IMR-90 (cell line): ENCODE measurements around the gene RFTN1. TPM values are rescaled to one million over a fixed set of nuclear protein-coding genes. Genes with fewer than 3 reads are reported as not detected.

Experiments
- ATAC-seq: fragments of 200-7000 bp; cut with Tn5 transposase; 2 replicates; pipeline ENCODE4 v1.9.1; 2020; ENCODE audit warnings: low read depth, mild to moderate bottlenecking, moderate library complexity
- BruUV-seq: library from RNA; stranded (reverse); fragments of 400-500 nt; replicated peaks from 2 replicates; lab custom pipeline; 2021; lab: Mats Ljungman, UMichigan
- CTCF ChIA-PET: fragments of 300-600 bp; formaldehyde crosslinking; extraction: SDS; loops from one replicate; lab custom pipeline; 2021; ENCODE audit warnings: antibody characterized with exemption; lab: Yijun Ruan, JAX
- POLR2A ChIA-PET: fragments of 300-600 bp; sonication (Branson Sonifier 250); formaldehyde crosslinking; loops from one replicate; lab custom pipeline; 2022; ENCODE audit warnings: antibody characterized with exemption; ENCODE audit not compliant: unreplicated experiment; lab: Charles Lee
- DNase-seq: peaks from one replicate; pipeline ENCODE4 v3.0.0; 2013
- H2AFZ ChIP-seq: replicated peaks from 2 replicates; pipeline ENCODE3; 2013; ENCODE audit warnings: low read length, mild to moderate bottlenecking; ENCODE audit not compliant: poor library complexity
- H2AK5ac ChIP-seq: 2 replicates; pipeline ENCODE4 v1.6.1; 2013; ENCODE audit warnings: low read depth, low read length, inconsistent platforms
- H2AK9ac ChIP-seq: replicated peaks from 2 replicates; pipeline ENCODE3; 2013; ENCODE audit warnings: mild to moderate bottlenecking, low read depth, low read length, moderate library complexity; ENCODE audit not compliant: poor library complexity
- H2BK120ac ChIP-seq: 2 replicates; pipeline ENCODE4 v1.6.1; 2013; ENCODE audit warnings: low read depth, low read length, inconsistent platforms
- H2BK15ac ChIP-seq: 3 replicates; pipeline ENCODE4 v1.6.1; 2013; ENCODE audit warnings: low read depth, low read length, inconsistent platforms
- H2BK20ac ChIP-seq: 2 replicates; pipeline ENCODE4 v1.6.1; 2013; ENCODE audit warnings: low read depth, mild to moderate bottlenecking, inconsistent platforms, low read length, moderate library complexity
- H2BK5ac ChIP-seq: 2 replicates; pipeline ENCODE4 v1.6.1; 2013; ENCODE audit warnings: mild to moderate bottlenecking, low read depth, low read length, inconsistent platforms; ENCODE audit not compliant: poor library complexity, severe bottlenecking
- H3K14ac ChIP-seq: replicated peaks from 2 replicates; pipeline ENCODE4 v1.6.1; 2013; ENCODE audit warnings: low read depth, low read length, inconsistent platforms
- H3K18ac ChIP-seq: 2 replicates; pipeline ENCODE4 v1.6.1; 2013; ENCODE audit warnings: low read depth, low read length, control low read depth
- H3K23ac ChIP-seq: 2 replicates; pipeline ENCODE4 v1.6.1; 2013; ENCODE audit warnings: low read depth, low read length, inconsistent platforms
- H3K27ac ChIP-seq: 2 replicates; pipeline ENCODE4 v1.5.1; 2013; ENCODE audit warnings: mild to moderate bottlenecking, control low read depth, low read length; ENCODE audit not compliant: insufficient read depth
- H3K27me3 ChIP-seq: 2 replicates; pipeline ENCODE4 v1.6.1; 2013; ENCODE audit warnings: low read length; ENCODE audit not compliant: control insufficient read depth, insufficient read depth
- H3K36me3 ChIP-seq: 2 replicates; pipeline ENCODE4 v1.6.1; 2013; ENCODE audit warnings: low read length, mixed read lengths; ENCODE audit not compliant: control insufficient read depth, insufficient read depth
- H3K4ac ChIP-seq: 2 replicates; pipeline ENCODE4 v1.6.1; 2013; ENCODE audit warnings: low read depth, low read length, inconsistent platforms
- H3K4me1 ChIP-seq: 2 replicates; pipeline ENCODE4 v1.6.1; 2013; ENCODE audit warnings: low read length, mixed read lengths; ENCODE audit not compliant: control insufficient read depth, insufficient read depth
- H3K4me2 ChIP-seq: 2 replicates; pipeline ENCODE4 v1.6.1; 2013; ENCODE audit warnings: low read depth, mild to moderate bottlenecking, control low read depth, low read length, moderate library complexity
- H3K4me3 ChIP-seq: 2 replicates; pipeline ENCODE4 v1.5.1; 2013; ENCODE audit warnings: low read depth, mild to moderate bottlenecking, control low read depth, low read length, moderate library complexity; ENCODE audit not compliant: insufficient read depth
- H3K56ac ChIP-seq: 2 replicates; pipeline ENCODE4 v1.6.1; 2013; ENCODE audit warnings: low read length, inconsistent platforms; ENCODE audit not compliant: insufficient read depth; ENCODE audit errors: extremely low read depth
- H3K79me1 ChIP-seq, 2 experiments: 2 replicates each; pipeline ENCODE4 v1.6.1; 2013; ENCODE audit warnings: low read length in 2 of 2, inconsistent platforms in 1 of 2, low read depth in 1 of 2
- H3K9ac ChIP-seq: 2 replicates; pipeline ENCODE4 v1.6.1; 2013; ENCODE audit warnings: low read depth, low read length, control low read depth
- H3K9me1 ChIP-seq: 2 replicates; pipeline ENCODE4 v1.6.1; 2013; ENCODE audit warnings: low read length, inconsistent platforms; ENCODE audit not compliant: insufficient read depth
- H3K9me3 ChIP-seq: 2 replicates; pipeline ENCODE4 v1.6.1; 2013; ENCODE audit warnings: low read length; ENCODE audit not compliant: control insufficient read depth, insufficient read depth
- H4K20me1 ChIP-seq: 2 replicates; pipeline ENCODE4 v1.6.1; 2013; ENCODE audit warnings: low read length, inconsistent platforms; ENCODE audit not compliant: insufficient read depth
- H4K5ac ChIP-seq: 2 replicates; pipeline ENCODE4 v1.6.1; 2013; ENCODE audit warnings: mild to moderate bottlenecking, low read depth, low read length, control low read depth
- H4K8ac ChIP-seq, 2 experiments: 2 replicates each; pipeline ENCODE4 v1.6.1; 2013; ENCODE audit warnings: low read depth in 2 of 2, low read length in 2 of 2, control low read depth in 1 of 2, inconsistent platforms in 1 of 2
- H4K91ac ChIP-seq: 2 replicates; pipeline ENCODE4 v1.6.1; 2013; ENCODE audit warnings: low read depth, low read length, inconsistent platforms; ENCODE audit not compliant: insufficient read depth
- FOS ChIP-seq: fragments of 150-350 bp; IDR thresholded peaks from 2 replicates; pipeline ENCODE4 v1.6.1; 2016; ENCODE audit warnings: low read depth, low read length
- SMC3 ChIP-seq: fragments of 150-350 bp; IDR thresholded peaks from 2 replicates; pipeline ENCODE4 v1.6.1; 2016; ENCODE audit warnings: low read depth, mild to moderate bottlenecking, antibody characterized with exemption, low read length, moderate library complexity
- USF2 ChIP-seq: fragments of 150-350 bp; IDR thresholded peaks from 2 replicates; pipeline ENCODE4 v1.6.1; 2017; ENCODE audit warnings: mild to moderate bottlenecking, antibody characterized with exemption, low read length, low read depth
- WGBS, 2 experiments: methylation state at CpG; one replicate each; pipeline versions ENCODE4 v1.1.5 to v1.1.7; 2013; ENCODE audit warnings: missing lambda C conversion rate in 2 of 2; ENCODE audit not compliant: insufficient read length in 1 of 2; ENCODE audit errors: extremely low coverage in 2 of 2; 5-methylcytosine and 5-hydroxymethylcytosine counted together
- dilution Hi-C: fragments of 300-500 bp; cut with HindIII; formaldehyde crosslinking; loops from one replicate; pipeline ENCODE4 v1.14.3; 2018; ENCODE audit warnings: low sequenced_read_pairs; ENCODE audit not compliant: unreplicated experiment
- in situ Hi-C: fragments of 300-500 bp; cut with MboI; formaldehyde crosslinking; loops from 3 replicates; pipeline ENCODE4 v1.14.3; 2019; ENCODE audit warnings: low sequenced_read_pairs, inconsistent platforms, mixed read lengths
- intact Hi-C: fragments of 100-400 bp; cut with micrococcal nuclease; formaldehyde crosslinking; loops from 2 replicates; pipeline ENCODE4 v1.10.0; 2022
- polyA plus RNA-seq, 3 experiments: library from polyadenylated mRNA; depleted of rRNA; stranded (reverse); fragments of >200 nt; gene quantifications; 2 replicates each; pipeline ENCODE4 v1.2.3, GENCODE V29; 2012; ENCODE audit warnings: low replicate concordance in 1 of 3
- total RNA-seq: library from RNA; depleted of rRNA; stranded (reverse); fragments of >200 nt; gene quantifications from 2 replicates; pipeline ENCODE4 v1.2.3, GENCODE V29; 2012

Gene RFTN1
- total and polyA plus RNA-seq, 2 of the 4 experiments (the other 2 are of a cell fraction): 45.0 to 52.0 TPM

- Histone ChIP-seq H4K5ac (no peak overlapping the region), H3K27me3 (peaks cover 22% of the 10 kb centered on the region), H3K14ac (no peak overlapping the region), H3K9me1 (no peaks in the 10 kb centered on the region), H3K18ac (no peak overlapping the region), H3K27ac (no peak overlapping the region), H2BK120ac (no peak overlapping the region), H3K23ac (no peak overlapping the region), H2BK15ac (no peak overlapping the region), H2AK9ac (no peak overlapping the region), H3K4me3 (no peak overlapping the region), H3K9ac (no peak overlapping the region), H4K8ac (no peak overlapping the region), H2AFZ (no peak overlapping the region), H2AK5ac (no peak overlapping the region), H2BK5ac (no peak overlapping the region), H4K91ac (no peak overlapping the region), H3K4me2 (no peak overlapping the region), H3K79me1 (no peaks in the 10 kb centered on the region), H3K4ac (no peak overlapping the region), H3K4me1 (no peaks in the 10 kb centered on the region; the same call in 1 of the 2 replicates), H2BK20ac (no peak overlapping the region), H4K20me1 (no peaks in the 10 kb centered on the region), H3K56ac (no peak overlapping the region), H3K9me3 (no peaks in the 10 kb centered on the region), H3K36me3 (no peaks in the 10 kb centered on the region)
- no TSS peak for BruUV-seq
- intact Hi-C loops (no loop called here), in situ Hi-C loops (loop anchor here (25.0 kb wide), 1 partner anchor 711 kb away; no protein-coding TSS in a partner anchor), dilution Hi-C loops (loop anchor here (25.0 kb wide), 1 partner anchor 261 kb away; no protein-coding TSS in a partner anchor)
- WGBS, 2 experiments: no CpG with 5 or more reads among the region's 4 CpGs
- ATAC-seq: 0 out of 2 replicates have a peak, but pooled peaks have one; percentile 24
- ChIA-PET CTCF (interaction anchor here (2.8 kb wide), 1 partner anchor 258 kb away, joined by 18 read pairs; no protein-coding TSS in a partner anchor), POLR2A (no interaction called here)
- TF ChIP-seq SMC3 (0 out of 2 replicates have a peak, but pooled peaks have one; percentile 10), FOS (peak; percentile 65; the same call in 1 of the 2 replicates), USF2 (no peak)
- peak; percentile 85 for DNase-seq
Measured at GRCh38 chr3:16548721-16549120, 35.2 kb upstream of the RFTN1 start.
